CD14-positive monocyte (primary cell): ENCODE results near the gene HES7. TPM values are rescaled to one million over a fixed set of nuclear protein-coding genes. Genes with fewer than 3 reads are reported as not detected.

Experiments
- DNase-seq, 3 donors: peaks; one replicate each; pipeline ENCODE4 v3.0.0-alpha.2; 2011 to 2022
- H2AFZ ChIP-seq: 2 replicates; pipeline ENCODE4 v1.6.0; 2012; ENCODE audit warnings: mild to moderate bottlenecking, low read depth, low read length, inconsistent platforms; ENCODE audit not compliant: insufficient read depth, poor library complexity, severe bottlenecking
- H3K27ac ChIP-seq, 2 donors: 1 replicate in 1 of 2; 2 replicates in 1 of 2; pipeline ENCODE4 v1.5.1; 2012 to 2013; ENCODE audit warnings: low read length in 2 of 2, control low read depth in 1 of 2, inconsistent platforms in 1 of 2, low read depth in 1 of 2, mild to moderate bottlenecking in 1 of 2
- H3K27me3 ChIP-seq, 2 donors: one replicate each; pipeline versions ENCODE4 v1.6.0 to v1.6.1; 2011 to 2013; ENCODE audit warnings: low read length in 2 of 2; ENCODE audit not compliant: control insufficient read depth in 2 of 2, insufficient read depth in 2 of 2
- H3K36me3 ChIP-seq, 2 donors: replicated peaks in 1 of 2; 1 replicate in 1 of 2; 2 replicates in 1 of 2; pipeline versions ENCODE4 v1.5.1 to v1.6.1; 2012 to 2013; ENCODE audit warnings: low read length in 2 of 2, control low read depth in 1 of 2, inconsistent platforms in 1 of 2, mild to moderate bottlenecking in 1 of 2; ENCODE audit not compliant: insufficient read depth in 2 of 2, control insufficient read depth in 1 of 2
- H3K4me1 ChIP-seq, 2 donors: 1 replicate in 1 of 2; 2 replicates in 1 of 2; pipeline versions ENCODE4 v1.5.1 to v1.6.1; 2012 to 2013; ENCODE audit warnings: low read length in 2 of 2, control low read depth in 1 of 2, inconsistent platforms in 1 of 2, mild to moderate bottlenecking in 1 of 2, moderate library complexity in 1 of 2; ENCODE audit not compliant: insufficient read depth in 2 of 2, control insufficient read depth in 1 of 2
- H3K4me2 ChIP-seq: replicated peaks from 2 replicates; pipeline ENCODE3; 2012; ENCODE audit warnings: low read length, moderate library complexity, mild to moderate bottlenecking; ENCODE audit not compliant: poor library complexity, severe bottlenecking; ENCODE audit errors: extremely low read depth
- H3K4me3 ChIP-seq, 3 experiments: fragments of 200-600 bp in 1 of 3; sonication (generic) in 1 of 3; replicated peaks in 1 of 3; 1 replicate in 2 of 3; 2 replicates in 1 of 3; pipeline ENCODE4 v1.5.1; 2011 to 2013; ENCODE audit warnings: low read length in 3 of 3, mild to moderate bottlenecking in 3 of 3, control low read depth in 2 of 3, low read depth in 2 of 3, inconsistent platforms in 1 of 3, moderate library complexity in 1 of 3
- H3K79me2 ChIP-seq: 2 replicates; pipeline ENCODE4 v1.6.0; 2012; ENCODE audit warnings: mild to moderate bottlenecking, control low read depth, inconsistent platforms, low read length, moderate library complexity; ENCODE audit not compliant: insufficient read depth
- H3K9ac ChIP-seq: 2 replicates; pipeline ENCODE4 v1.6.0; 2017; ENCODE audit warnings: low read length, mild to moderate bottlenecking; ENCODE audit not compliant: insufficient read depth, poor library complexity, severe bottlenecking
- H3K9me3 ChIP-seq, 2 donors: replicated peaks in 1 of 2; 1 replicate in 1 of 2; 2 replicates in 1 of 2; pipeline versions ENCODE4 v1.5.1 to v1.6.1; 2012 to 2013; ENCODE audit warnings: low read length in 2 of 2, control low read depth in 1 of 2; ENCODE audit not compliant: control insufficient read depth in 1 of 2, insufficient read depth in 1 of 2
- H4K20me1 ChIP-seq: 2 replicates; pipeline ENCODE4 v1.6.0; 2012; ENCODE audit warnings: mild to moderate bottlenecking, low read length, control low read depth, moderate library complexity; ENCODE audit not compliant: insufficient read depth
- H3K27ac Mint-ChIP-seq, 7 donors: one replicate each; pipeline ENCODE4 v1.8.0; 2020; ENCODE audit warnings: mild to moderate bottlenecking in 7 of 7, mixed read lengths in 7 of 7, moderate library complexity in 6 of 7, inconsistent platforms in 2 of 7
- H3K27me3 Mint-ChIP-seq, 3 donors: one replicate each; pipeline ENCODE4 v1.8.0; 2021 to 2022; ENCODE audit warnings: low read depth in 3 of 3, mild to moderate bottlenecking in 3 of 3, mixed read lengths in 3 of 3, moderate library complexity in 3 of 3, inconsistent platforms in 1 of 3
- H3K36me3 Mint-ChIP-seq, 2 donors: one replicate each; pipeline ENCODE4 v1.8.0; 2020; ENCODE audit warnings: mixed read lengths in 2 of 2, inconsistent platforms in 1 of 2, mild to moderate bottlenecking in 1 of 2
- H3K4me1 Mint-ChIP-seq: one replicate; pipeline ENCODE4 v1.8.0; 2020; ENCODE audit warnings: mild to moderate bottlenecking, mixed read lengths
- H3K4me3 Mint-ChIP-seq, 2 donors: one replicate each; pipeline ENCODE4 v1.8.0; 2020; ENCODE audit warnings: mild to moderate bottlenecking in 2 of 2, mixed read lengths in 2 of 2, moderate library complexity in 1 of 2
- H3K9me3 Mint-ChIP-seq, 7 donors: one replicate each; pipeline ENCODE4 v1.8.0; 2020 to 2022; ENCODE audit warnings: mixed read lengths in 7 of 7, mild to moderate bottlenecking in 6 of 7, moderate library complexity in 6 of 7, inconsistent platforms in 2 of 7
- CTCF ChIP-seq: fragments of 200-600 bp; IDR thresholded peaks from one replicate; pipeline ENCODE4 v1.8.0; 2022; ENCODE audit warnings: antibody characterized with exemption, mild to moderate bottlenecking
- WGBS: methylation state at CpG from one replicate; pipeline ENCODE4 v1.1.5; 2013; ENCODE audit warnings: missing lambda C conversion rate; ENCODE audit not compliant: insufficient coverage; 5-methylcytosine and 5-hydroxymethylcytosine counted together
- intact Hi-C, 2 donors: fragments of 100-400 bp; cut with micrococcal nuclease; formaldehyde crosslinking; loops; one replicate each; pipeline versions ENCODE4 v1.15.0 to v1.15.1; 2023
- polyA plus RNA-seq, 3 donors: library from polyadenylated mRNA; depleted of rRNA in 1 of 3; unstranded in 2 of 3; stranded (reverse) in 1 of 3; fragments of 300-500 nt in 2 of 3; fragments of >200 nt in 1 of 3; fragmentation: Illumina TruSeq in 2 of 3; gene quantifications; 1 replicate in 2 of 3; 2 replicates in 1 of 3; pipeline ENCODE4 v1.2.3, GENCODE V29; 2012 to 2021

HES7 gene
- polyA plus RNA-seq, 3 donors, result not detected

GRCh38 chr17:8124350-8125153 lies 646 bp upstream of the HES7 start:
- H2AFZ ChIP-seq, result no peak overlapping the region
- peaks cover 84 to 97% (median 91%) of the 10 kb centered on the region in 3 donors for H3K27me3 Mint-ChIP-seq
- H3K4me3 ChIP-seq, result peak overlapping the region in 1 of 3 experiments; percentile 77
- H3K27ac ChIP-seq, result no peak overlapping the region
- peaks cover 70% of the 10 kb centered on the region for H3K4me1 Mint-ChIP-seq
- intact Hi-C loops, result loop anchor here (5.0 kb wide), 3 partner anchors 33 to 63 kb away; partner anchors contain the start of gene VAMP2 (in 1 of the 2)
- peaks cover 67 to 78% of the 10 kb centered on the region in 2 donors for H3K4me1 ChIP-seq
- H3K9ac ChIP-seq, result no peak overlapping the region
- H3K27ac Mint-ChIP-seq, result peak overlapping the region in 1 of 7 donors; percentile 41
- WGBS, result 4% methylated on average over 20 of the region's 24 CpGs
- peak overlapping the region; percentile 98 for H3K4me2 ChIP-seq
- H4K20me1 ChIP-seq, result peaks cover 25% of the 10 kb centered on the region
- peaks cover 0 to 47% (median 34%) of the 10 kb centered on the region in 7 donors for H3K9me3 Mint-ChIP-seq
- DNase-seq, result peak in 1 of 3 donors; percentile 3
- peaks cover 21 to 33% of the 10 kb centered on the region in 2 donors for H3K36me3 Mint-ChIP-seq
- H3K27me3 ChIP-seq, result peaks cover 52 to 82% of the 10 kb centered on the region in 2 donors
- TF ChIP-seq CTCF, result no peak
- H3K4me3 Mint-ChIP-seq, result peak overlapping the region; percentile 86 to 97
- no peaks in the 10 kb centered on the region for H3K79me2 ChIP-seq
- H3K9me3 ChIP-seq, result peaks cover 0 to 21% of the 10 kb centered on the region in 2 donors
- no peaks in the 10 kb centered on the region for H3K36me3 ChIP-seq

- H3K36me3 ChIP-seq, result no peaks in the 10 kb centered on the region
- peak overlapping the region; percentile 33 for H3K9ac ChIP-seq
- intact Hi-C loops, result loop anchor here (5.0 kb wide), 2 partner anchors 34 to 64 kb away; no protein-coding TSS in a partner anchor
- H3K79me2 ChIP-seq, result no peaks in the 10 kb centered on the region
- DNase-seq, result peak in 1 of 3 donors; percentile 31
- Mint-ChIP-seq H3K36me3 (peaks cover 21 to 33% of the 10 kb centered on the region in 2 donors), H3K9me3 (peaks cover 0 to 47% (median 34%) of the 10 kb centered on the region in 7 donors), H3K4me1 (peaks cover 79% of the 10 kb centered on the region), H3K27me3 (peaks cover 76 to 89% (median 89%) of the 10 kb centered on the region in 3 donors), H3K27ac (peak overlapping the region in 3 of 7 donors; percentile 8 to 61 (median 43)), H3K4me3 (peak overlapping the region; percentile 81 to 97)
- no peak overlapping the region for H3K27ac ChIP-seq
- H3K4me3 ChIP-seq, result peak overlapping the region in 2 of 3 experiments; percentile 6 to 77
- H3K4me2 ChIP-seq, result peak overlapping the region; percentile 98
- peaks cover 77 to 92% of the 10 kb centered on the region in 2 donors for H3K4me1 ChIP-seq
- H2AFZ ChIP-seq, result peak overlapping the region; percentile 51
- H4K20me1 ChIP-seq, result peaks cover 25% of the 10 kb centered on the region
- peaks cover 0 to 21% of the 10 kb centered on the region in 2 donors for H3K9me3 ChIP-seq
- peaks cover 49 to 77% of the 10 kb centered on the region in 2 donors for H3K27me3 ChIP-seq
- WGBS, result under 1% methylated on average over 41 of the region's 55 CpGs
- TF ChIP-seq CTCF, result no peak
These were observed 797 bp downstream of the HES7 start for GRCh38 chr17:8122924-8123694.
